Dendritic cell treated with granulocyte-macrophage colony-stimulating factor and Interleukin-4, amounts not matched to agents 40 ng/mL and 50 ng/mL, for 4 days (primary cell): ENCODE data around the gene PPP6C.
A peak's percentile ranks its signal among the peaks of the same experiment; 100 is the strongest.
"Not testable (repeated sequence)": the region's sequence is repeated elsewhere in the genome, so short reads cannot be mapped to it uniquely, and the experiment has no call there.

Source experiments
- H3K27ac Mint-ChIP-seq: one replicate; pipeline ENCODE4 v1.8.0; 2022; ENCODE audit warnings: mild to moderate bottlenecking, mixed read lengths
- H3K27me3 Mint-ChIP-seq: one replicate; pipeline ENCODE4 v1.8.0; 2022; ENCODE audit warnings: mild to moderate bottlenecking, mixed read lengths
- H3K36me3 Mint-ChIP-seq: one replicate; pipeline ENCODE4 v1.8.0; 2022; ENCODE audit warnings: low read depth, mixed read lengths
- H3K4me1 Mint-ChIP-seq: one replicate; pipeline ENCODE4 v1.8.0; 2022; ENCODE audit warnings: low read depth, mixed read lengths
- H3K4me3 Mint-ChIP-seq: one replicate; pipeline ENCODE4 v1.8.0; 2022; ENCODE audit warnings: mild to moderate bottlenecking, moderate library complexity, mixed read lengths
- H3K9me3 Mint-ChIP-seq: one replicate; pipeline ENCODE4 v1.8.0; 2022; ENCODE audit warnings: mixed read lengths
- intact Hi-C: fragments of 100-400 bp; cut with micrococcal nuclease; formaldehyde crosslinking; loops from one replicate; pipeline ENCODE4 v1.15.0; 2022

Gene PPP6C

DNA sequence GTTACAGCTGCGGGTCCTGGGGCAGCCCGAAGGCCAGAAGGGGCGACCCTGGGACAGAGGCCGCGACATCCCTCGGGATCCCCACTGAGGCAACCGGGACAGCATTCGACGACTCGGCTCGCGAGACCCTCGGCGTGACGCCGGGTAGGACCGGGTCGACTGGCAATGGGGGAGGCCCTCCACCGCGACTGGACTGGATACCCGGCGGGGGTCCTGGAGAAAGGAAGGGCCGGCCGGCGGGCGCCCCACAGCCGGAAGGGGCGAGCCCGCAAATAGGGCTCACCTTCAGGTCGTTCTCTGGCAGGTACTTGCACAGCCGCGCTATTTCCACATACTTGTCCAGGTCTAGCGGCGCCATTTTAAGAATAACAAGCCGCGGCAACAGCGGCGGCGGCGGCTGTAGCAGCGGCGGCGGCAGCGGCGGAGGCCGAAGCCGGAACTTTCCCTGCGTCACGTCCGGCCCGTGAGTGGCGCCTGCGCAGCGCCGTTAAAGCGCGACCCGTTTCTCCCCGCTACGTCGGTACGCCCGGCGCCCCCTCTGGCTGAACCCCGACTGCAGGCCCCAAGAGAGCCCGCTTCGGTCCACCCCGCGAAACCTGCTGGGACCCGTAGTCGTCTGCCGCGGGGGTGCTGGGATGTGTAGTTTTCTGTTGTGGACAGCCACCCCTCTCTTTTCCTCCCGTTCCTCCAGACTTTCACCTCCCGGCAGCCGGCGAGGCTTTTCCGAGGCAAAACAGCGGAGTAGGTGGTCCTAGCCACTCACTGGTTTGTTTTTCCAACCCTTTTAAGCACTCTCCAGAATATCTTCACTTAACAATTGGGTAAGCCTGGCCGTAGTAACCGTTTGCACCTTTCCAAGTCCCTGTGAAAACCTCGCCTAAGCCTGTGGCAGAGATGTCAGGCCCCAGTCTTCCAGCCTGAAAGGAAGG lies at the start of gene PPP6C:
TSS of gene PPP6C (minus strand) at position 443 of the 929 bp plus-strand sequence. CDS start at position 358, 85 bp downstream.
- intact Hi-C loops = loop anchor here (1.0 kb wide), 2 partner anchors 11 to 52 kb away; partner anchors contain the start of genes HSPA5 and RABEPK
- Mint-ChIP-seq H3K4me3 (peak within 1 kb of the TSS; percentile 91), H3K27ac (peak within 1 kb of the TSS; percentile 91), H3K36me3 (peaks cover 24% of the 10 kb centered on the region), H3K9me3 (no peaks in the 10 kb centered on the region), H3K4me1 (peaks cover 30% of the 10 kb centered on the region), H3K27me3 (no peaks in the 10 kb centered on the region)

DNA sequence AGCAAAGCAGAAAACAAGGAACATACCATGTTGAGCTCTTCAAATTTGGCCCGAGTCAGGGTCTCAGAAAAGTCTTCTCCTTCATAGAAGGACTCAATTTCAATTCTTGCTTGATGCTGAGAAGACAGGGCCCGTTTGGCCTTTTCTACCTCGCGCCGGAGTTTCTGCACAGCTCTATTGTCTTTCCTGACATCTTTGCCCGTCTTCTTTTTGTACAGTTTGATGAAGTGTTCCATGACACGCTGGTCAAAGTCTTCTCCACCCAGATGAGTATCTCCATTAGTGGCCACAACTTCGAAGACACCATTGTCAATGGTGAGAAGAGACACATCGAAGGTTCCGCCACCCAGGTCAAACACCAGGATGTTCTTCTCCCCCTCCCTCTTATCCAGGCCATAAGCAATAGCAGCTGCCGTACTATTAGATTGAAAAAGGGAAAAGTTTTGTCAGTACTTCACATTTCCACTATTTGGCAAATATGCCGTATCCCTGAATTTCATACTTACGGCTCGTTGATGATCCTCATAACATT lies 49.4 kb upstream of the PPP6C start:
- no peaks in the 10 kb centered on the region for H3K9me3 Mint-ChIP-seq
- intact Hi-C loops = loop anchor here (5.0 kb wide), 1 partner anchor 38 kb away; no protein-coding TSS in a partner anchor
- H3K27me3 Mint-ChIP-seq = no peaks in the 10 kb centered on the region
- H3K4me3 Mint-ChIP-seq = peak overlapping the region; percentile 96
- H3K4me1 Mint-ChIP-seq = peaks cover 42% of the 10 kb centered on the region
- peaks cover 76% of the 10 kb centered on the region for H3K36me3 Mint-ChIP-seq
- peak overlapping the region; percentile 100 for H3K27ac Mint-ChIP-seq

DNA sequence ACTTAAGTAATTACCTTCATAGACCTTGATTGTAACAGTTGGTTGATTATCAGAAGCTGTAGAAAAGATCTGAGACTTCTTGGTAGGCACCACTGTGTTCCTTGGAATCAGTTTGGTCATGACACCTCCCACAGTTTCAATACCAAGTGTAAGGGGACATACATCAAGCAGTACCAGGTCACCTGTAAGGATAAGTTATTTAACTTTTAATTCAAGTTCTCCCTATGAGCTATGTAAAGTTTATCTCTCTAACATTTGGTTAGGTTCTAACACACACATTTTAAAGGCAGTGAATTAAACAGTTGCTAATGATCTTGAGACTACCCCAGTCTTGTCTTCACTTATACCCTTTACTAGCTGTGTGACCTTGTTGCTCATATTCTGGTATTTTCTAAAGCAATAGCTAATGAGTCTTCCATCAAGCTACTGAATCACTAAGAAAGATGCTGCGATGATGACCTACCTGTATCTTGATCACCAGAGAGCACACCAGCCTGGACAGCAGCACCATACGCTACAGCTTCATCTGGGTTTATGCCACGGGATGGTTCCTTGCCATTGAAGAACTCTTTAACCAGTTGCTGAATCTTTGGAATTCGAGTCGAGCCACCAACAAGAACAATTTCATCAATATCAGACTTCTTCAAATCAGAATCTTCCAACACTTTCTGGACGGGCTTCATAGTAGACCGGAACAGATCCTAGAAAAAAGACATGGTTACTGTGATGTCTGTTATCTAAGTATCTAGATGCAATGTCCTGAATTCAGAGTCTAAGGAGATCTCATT lies 48.7 kb upstream of the PPP6C start:
- peaks cover 42% of the 10 kb centered on the region for H3K4me1 Mint-ChIP-seq
- peak overlapping the region; percentile 100 for H3K27ac Mint-ChIP-seq
- H3K9me3 Mint-ChIP-seq = no peaks in the 10 kb centered on the region
- no peaks in the 10 kb centered on the region for H3K27me3 Mint-ChIP-seq
- H3K36me3 Mint-ChIP-seq = peaks cover 83% of the 10 kb centered on the region
- intact Hi-C loops = loop anchor here (5.0 kb wide), 1 partner anchor 39 kb away; no protein-coding TSS in a partner anchor
- H3K4me3 Mint-ChIP-seq = peak overlapping the region; percentile 96

DNA sequence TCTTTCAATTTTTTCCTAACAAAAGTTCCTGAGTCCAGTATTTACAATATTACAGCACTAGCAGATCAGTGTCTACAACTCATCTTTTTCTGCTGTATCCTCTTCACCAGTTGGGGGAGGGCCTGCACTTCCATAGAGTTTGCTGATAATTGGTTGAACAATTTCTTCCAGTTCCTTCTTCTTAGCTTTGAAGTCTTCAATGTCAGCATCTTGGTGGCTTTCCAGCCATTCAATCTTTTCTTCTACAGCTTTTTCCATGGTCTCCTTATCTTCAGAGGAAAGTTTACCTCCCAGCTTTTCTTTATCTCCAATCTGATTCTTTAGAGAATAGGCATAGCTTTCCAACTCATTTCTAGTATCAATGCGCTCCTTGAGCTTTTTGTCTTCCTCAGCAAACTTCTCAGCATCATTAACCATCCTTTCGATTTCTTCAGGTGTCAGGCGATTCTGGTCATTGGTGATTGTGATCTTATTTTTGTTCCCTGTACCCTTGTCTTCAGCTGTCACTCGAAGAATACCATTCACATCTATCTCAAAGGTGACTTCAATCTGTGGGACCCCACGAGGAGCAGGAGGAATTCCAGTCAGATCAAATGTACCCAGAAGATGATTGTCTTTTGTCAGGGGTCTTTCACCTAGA lies 47.0 kb upstream of the PPP6C start:
- Mint-ChIP-seq H3K27ac (peak overlapping the region; percentile 17), H3K36me3 (peaks cover 94% of the 10 kb centered on the region), H3K4me1 (peaks cover 42% of the 10 kb centered on the region), H3K4me3 (peak overlapping the region; percentile 33)
- intact Hi-C loops = loop anchor here (5.0 kb wide), 1 partner anchor 41 kb away; no protein-coding TSS in a partner anchor
- H3K9me3 Mint-ChIP-seq, H3K27me3 Mint-ChIP-seq: not testable (repeated sequence)

DNA sequence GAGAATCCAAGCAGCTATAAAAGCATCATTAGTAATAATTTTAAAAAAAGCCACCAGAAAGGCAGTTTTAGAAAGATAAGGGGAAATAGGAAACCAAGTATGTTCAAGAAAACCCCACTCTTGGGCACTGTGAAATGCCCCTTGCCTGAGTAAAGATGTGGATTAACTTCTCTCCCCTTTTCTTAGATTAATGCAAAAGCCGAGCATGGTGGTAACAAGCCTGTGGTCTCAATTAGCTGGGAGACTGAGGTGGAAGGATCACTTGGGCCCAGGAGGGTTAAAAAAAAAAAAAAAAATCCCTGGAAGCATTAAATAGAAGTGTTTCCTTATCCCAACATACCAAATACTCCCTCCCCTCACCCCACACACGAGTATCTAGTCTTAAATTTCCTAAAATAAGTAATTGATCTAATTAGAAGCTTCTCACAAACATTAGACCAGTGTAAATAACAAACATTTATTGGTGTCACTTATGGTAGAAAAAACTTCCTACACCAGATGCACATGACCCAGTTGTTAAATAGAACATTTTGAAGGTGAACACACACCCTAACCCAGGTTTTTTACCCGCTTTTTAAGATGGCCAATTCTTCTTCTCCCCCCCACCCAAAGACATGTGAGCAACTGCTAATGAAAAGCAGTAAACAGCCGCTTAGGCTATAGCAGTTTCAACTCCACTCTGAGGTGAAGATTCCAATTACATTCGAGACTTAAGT lies 46.4 kb upstream of the PPP6C start:
- Mint-ChIP-seq H3K27ac (peak overlapping the region; percentile 17), H3K4me1 (peaks cover 42% of the 10 kb centered on the region), H3K36me3 (peaks cover 94% of the 10 kb centered on the region), H3K9me3 (no peaks in the 10 kb centered on the region), H3K4me3 (peak overlapping the region; percentile 33), H3K27me3 (no peaks in the 10 kb centered on the region)
- intact Hi-C loops = loop anchor here (5.0 kb wide), 1 partner anchor 41 kb away; no protein-coding TSS in a partner anchor

DNA sequence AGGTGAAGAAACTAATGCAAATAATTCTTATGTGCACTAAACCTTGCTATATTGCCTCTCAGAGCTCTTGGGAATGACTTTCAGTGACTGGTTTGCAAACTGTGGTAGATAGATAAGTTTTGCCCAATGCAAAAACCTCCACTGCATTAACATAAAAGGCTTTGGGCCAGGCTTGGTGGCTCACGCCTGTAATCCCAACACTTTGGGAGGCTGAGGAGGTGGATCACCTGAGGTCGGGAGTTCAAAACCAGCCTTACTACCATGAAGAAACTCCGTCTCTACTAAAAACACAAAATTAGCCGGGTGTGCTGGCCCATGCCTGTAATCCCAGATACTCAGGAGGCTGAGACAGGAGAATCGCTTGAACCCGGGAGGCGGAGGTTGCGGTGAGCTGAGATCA lies 44.5 kb upstream of the PPP6C start:
- H3K4me3 Mint-ChIP-seq, intact Hi-C loops, H3K9me3 Mint-ChIP-seq, H3K27me3 Mint-ChIP-seq, H3K27ac Mint-ChIP-seq: not testable (repeated sequence)
- peaks cover 94% of the 10 kb centered on the region for H3K36me3 Mint-ChIP-seq
- H3K4me1 Mint-ChIP-seq = peaks cover 40% of the 10 kb centered on the region

DNA sequence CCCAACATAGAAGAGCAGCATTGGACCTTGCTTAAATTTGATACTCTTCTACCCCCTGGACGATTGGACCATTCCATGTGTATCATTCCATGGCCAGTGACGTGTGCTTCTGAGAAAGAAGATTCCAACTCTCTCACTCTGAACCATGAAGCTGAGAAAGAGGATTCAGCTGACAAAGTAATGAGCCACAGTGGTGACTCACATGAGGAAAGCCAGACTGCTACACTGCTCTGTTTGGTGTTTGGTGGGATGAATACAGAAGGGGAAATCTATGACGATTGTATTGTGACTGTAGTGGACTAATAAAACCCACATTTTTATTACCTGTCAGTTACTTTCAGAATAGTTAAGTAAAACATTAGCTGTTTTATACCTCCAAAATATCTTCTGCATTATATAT lies 44.1 kb upstream of the PPP6C start:
- intact Hi-C loops = no loop called here
- H3K36me3 Mint-ChIP-seq = peaks cover 94% of the 10 kb centered on the region
- no peak overlapping the region for H3K27ac Mint-ChIP-seq

DNA sequence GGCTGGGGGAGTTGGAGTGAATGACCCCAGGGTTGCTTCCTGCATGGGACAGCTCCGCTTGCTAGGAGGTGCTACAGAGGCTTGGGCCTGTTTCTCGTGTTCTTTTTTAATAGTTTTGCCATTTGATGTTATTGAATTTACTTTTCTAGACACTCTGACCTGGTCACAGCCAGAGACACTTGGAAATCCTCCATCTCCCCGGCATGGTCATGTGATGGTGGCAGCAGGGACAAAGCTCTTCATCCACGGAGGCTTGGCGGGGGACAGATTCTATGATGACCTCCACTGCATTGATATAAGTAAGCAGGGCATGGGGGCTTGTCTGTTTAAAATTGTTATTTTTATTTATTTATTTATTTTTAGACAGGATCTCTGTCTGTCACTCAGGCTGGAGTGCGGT lies 38.2 kb upstream of the PPP6C start:
- no peak overlapping the region for H3K4me3 Mint-ChIP-seq

More for the DNA sequence above, 44.1 kb upstream of the PPP6C start:
- Mint-ChIP-seq H3K4me1 (peaks cover 36% of the 10 kb centered on the region), H3K9me3 (no peaks in the 10 kb centered on the region), H3K27me3 (no peaks in the 10 kb centered on the region), H3K4me3 (no peak overlapping the region)

DNA sequence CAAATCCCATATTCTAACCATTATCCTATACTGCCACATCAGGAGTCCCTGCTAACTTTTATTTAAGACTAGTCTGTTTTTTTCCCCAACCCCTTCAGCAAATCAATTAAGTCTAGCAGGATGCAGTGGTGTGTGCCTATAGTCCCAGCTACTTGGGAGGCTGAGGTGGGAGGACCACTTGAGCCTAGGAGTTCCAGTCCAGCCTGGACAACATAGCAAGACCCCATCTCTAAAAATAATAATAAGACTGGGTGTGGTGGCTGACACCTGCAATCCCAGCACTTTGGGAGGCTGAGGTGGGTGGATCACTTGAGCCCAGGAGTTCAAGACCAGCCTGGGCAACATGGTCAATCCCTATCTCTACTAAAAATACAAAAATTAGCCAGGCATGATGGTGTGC lies 35.3 kb upstream of the PPP6C start:
- not testable (repeated sequence) for H3K27me3 Mint-ChIP-seq

More for the DNA sequence above, 38.2 kb upstream of the PPP6C start:
- Mint-ChIP-seq H3K36me3 (peaks cover 79% of the 10 kb centered on the region), H3K27me3 (no peaks in the 10 kb centered on the region), H3K27ac (no peak overlapping the region), H3K4me1 (no peaks in the 10 kb centered on the region), H3K9me3 (no peaks in the 10 kb centered on the region)
- intact Hi-C loops = no loop called here

DNA sequence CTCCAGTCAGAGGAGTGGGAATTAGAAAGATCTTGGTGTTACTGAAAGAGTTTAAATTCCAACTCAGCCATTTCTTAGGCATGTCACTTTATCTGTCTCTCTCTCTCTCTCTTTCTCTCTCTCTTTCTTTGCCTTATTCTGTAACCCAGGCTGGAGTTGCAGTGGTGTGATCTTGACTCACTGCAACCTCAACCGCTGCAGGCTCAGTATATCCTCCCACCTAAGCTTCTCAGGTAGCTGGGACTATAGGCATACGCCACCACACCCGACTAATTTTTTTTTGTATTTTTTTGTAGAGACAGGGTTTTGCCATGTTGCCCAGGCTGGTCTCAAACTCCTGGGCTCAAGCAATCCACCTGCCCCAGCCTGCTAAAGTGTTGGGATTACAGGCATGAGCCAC lies 29.0 kb upstream of the PPP6C start:
- Mint-ChIP-seq H3K4me3 (no peak overlapping the region), H3K36me3 (peaks cover 72% of the 10 kb centered on the region), H3K27ac (no peak overlapping the region), H3K4me1 (no peaks in the 10 kb centered on the region), H3K9me3 (no peaks in the 10 kb centered on the region), H3K27me3 (no peaks in the 10 kb centered on the region)
- intact Hi-C loops = no loop called here

More for the DNA sequence above, 35.3 kb upstream of the PPP6C start:
- H3K4me3 Mint-ChIP-seq, H3K4me1 Mint-ChIP-seq, H3K9me3 Mint-ChIP-seq, intact Hi-C loops, H3K27ac Mint-ChIP-seq: not testable (repeated sequence)
- peaks cover 76% of the 10 kb centered on the region for H3K36me3 Mint-ChIP-seq

DNA sequence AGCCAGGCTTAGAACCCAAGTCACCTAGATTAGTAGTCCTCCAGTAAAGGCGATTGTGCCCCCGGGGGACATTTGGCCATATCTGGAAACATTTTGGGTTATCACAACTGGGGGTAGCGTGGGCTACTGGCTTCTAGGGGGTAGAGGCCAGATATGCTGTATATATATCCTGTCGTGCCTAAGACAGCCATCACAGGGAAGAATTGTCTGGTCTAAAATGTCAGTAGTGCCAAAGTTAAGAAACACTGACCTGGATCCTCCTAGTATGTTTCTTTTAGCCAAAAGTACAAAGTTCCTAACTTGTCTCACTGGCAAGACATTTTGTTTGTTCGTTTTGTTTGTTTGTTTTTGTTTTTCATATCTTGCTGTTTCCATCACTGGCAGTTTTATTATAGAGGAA lies 24.6 kb upstream of the PPP6C start:
- Mint-ChIP-seq H3K27ac (no peak overlapping the region), H3K36me3 (peaks cover 80% of the 10 kb centered on the region), H3K4me1 (no peaks in the 10 kb centered on the region), H3K4me3 (no peak overlapping the region), H3K9me3 (no peaks in the 10 kb centered on the region), H3K27me3 (no peaks in the 10 kb centered on the region)
- intact Hi-C loops = no loop called here

DNA sequence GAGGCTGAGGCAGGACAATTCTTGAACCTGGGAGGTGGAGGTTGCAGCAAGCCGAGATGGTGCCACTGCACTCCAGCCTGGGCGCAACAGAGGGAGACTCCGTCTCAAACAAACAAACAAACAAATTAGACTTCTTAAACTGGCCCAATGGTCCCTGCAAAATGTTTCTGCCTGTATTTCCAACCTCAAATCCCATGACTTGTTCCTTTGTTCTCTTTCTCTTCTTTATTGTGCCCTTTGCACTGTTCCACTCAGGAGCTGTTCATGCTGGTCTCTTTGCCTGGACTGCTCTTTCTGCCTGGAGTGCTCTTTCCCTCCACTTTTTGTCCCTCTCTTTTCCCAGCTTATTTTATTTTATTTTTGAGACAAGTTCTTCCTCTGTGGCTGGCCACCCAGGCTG lies 14.9 kb upstream of the PPP6C start:
- intact Hi-C loops = no loop called here
- peaks cover 20% of the 10 kb centered on the region for H3K4me1 Mint-ChIP-seq
- H3K4me3 Mint-ChIP-seq = no peak overlapping the region
- peaks cover 76% of the 10 kb centered on the region for H3K36me3 Mint-ChIP-seq
- H3K9me3 Mint-ChIP-seq = peaks cover 6% of the 10 kb centered on the region
- H3K27me3 Mint-ChIP-seq = no peaks in the 10 kb centered on the region
- H3K27ac Mint-ChIP-seq = no peak overlapping the region
